DMS53 treated with DMSO at 0.1 percent for 48 hours (cell line): ENCODE results near the gene SPATS2L.

Experiments used
- DNase-seq: peaks from one replicate; lab custom pipeline; 2025; ENCODE audit not compliant: unreplicated experiment; lab: John Stamatoyannopoulos, UW

SPATS2L gene

DNA sequence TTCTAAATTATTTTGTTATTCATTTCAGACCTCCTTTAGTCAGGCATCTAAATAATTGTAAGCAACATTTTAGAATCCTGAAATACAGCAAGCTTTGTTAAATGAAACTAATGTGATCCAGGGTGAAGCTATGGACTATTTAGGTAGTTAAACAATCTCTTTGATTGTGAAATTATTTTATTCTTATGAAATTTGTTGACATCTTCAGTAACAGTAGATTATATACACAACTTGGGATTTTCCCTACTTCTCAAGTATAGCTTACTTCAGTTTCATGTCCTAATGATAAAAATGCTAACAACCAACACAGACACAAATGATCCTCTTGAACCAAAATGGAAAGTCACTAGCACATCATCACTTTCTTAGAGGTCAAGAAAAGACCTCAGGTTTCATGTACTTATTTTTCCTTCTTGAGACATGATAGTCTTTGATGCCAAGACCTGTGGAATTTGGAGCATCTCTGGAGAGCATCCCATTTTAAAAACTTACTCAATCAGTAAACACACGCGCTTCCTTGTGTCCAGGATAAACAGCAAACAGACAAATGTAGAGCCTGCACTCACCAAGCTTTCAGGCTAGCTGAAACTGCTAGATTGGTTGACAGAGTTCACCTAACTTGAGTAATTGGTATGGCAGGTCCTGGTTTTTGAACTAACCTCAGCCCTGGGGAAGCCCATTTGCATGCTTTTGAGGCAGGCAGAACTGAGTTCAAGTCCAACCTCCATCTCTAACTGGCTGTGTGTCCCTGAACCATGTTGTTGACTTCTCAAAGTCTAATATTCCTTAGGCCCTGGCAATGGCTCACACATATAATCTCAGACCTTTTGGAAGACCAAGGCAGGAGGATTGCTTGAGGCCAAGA, 155.6 kb downstream of the SPATS2L start:
- DNase-seq: no peak

DNA sequence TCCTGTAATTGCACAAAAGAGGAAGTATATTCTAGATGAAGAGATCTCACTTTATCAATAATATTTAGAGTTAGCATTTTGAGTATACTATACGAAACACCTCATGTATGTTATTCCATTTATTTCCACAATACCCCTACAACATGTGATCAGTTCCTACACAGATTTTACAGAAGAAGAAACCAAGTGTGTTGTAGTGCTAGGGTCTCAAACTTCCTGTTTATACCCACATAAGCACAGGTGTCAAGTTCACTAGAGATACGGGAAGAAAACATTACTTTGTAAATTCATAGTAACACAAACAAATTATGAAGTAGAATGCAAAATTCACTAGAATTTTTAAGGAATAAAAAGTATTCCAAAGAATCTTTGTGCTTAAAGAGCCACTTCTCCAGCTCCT, 157.0 kb downstream of the SPATS2L start:
- no peak for DNase-seq

DNA sequence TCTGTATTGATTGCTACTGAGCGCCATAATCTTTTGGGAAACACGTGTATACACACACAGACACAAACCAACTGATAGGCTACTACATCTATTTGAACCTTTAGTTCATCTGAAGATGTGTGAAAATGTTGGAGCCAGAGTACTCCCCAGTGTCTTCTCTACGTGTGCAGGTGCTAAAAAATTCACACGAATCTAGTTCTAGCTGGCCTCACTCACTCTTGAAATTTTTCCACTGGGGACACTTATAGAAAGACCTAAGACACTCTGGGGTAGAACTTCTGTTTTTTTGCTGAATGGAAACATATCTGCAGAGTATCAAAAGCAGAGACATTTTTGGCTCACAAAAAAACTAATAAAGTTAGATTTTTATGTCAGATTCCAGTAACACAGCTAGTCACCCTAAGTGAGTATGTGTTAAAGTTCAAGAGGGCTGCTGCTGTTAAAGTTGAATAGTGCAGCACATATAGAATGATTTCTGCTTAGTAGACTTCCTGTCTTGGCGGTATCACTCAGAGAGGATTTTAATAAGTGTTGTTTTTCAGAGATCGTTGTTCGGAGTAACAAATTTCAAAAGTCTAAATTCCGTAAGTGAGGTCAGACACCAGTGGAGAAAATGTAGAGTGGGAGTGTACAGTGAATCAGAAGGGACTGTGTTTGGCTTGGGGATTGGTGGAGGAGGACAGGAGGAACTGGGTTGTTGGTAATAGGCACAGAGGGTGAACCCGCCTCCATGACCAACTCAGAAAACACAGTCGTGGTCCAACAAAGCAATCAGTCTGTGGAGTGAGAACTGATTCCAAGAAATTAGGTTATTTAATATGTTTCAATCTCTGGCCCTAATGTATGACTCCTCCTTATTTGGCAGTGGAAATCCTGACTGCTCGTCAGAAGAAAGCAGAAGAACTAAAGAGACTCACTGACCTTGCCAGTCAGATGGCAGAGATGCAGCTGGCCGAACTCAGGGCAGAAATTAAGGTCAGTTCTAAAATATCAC, 160.2 kb downstream of the SPATS2L start:
- DNase-seq: no peak

DNA sequence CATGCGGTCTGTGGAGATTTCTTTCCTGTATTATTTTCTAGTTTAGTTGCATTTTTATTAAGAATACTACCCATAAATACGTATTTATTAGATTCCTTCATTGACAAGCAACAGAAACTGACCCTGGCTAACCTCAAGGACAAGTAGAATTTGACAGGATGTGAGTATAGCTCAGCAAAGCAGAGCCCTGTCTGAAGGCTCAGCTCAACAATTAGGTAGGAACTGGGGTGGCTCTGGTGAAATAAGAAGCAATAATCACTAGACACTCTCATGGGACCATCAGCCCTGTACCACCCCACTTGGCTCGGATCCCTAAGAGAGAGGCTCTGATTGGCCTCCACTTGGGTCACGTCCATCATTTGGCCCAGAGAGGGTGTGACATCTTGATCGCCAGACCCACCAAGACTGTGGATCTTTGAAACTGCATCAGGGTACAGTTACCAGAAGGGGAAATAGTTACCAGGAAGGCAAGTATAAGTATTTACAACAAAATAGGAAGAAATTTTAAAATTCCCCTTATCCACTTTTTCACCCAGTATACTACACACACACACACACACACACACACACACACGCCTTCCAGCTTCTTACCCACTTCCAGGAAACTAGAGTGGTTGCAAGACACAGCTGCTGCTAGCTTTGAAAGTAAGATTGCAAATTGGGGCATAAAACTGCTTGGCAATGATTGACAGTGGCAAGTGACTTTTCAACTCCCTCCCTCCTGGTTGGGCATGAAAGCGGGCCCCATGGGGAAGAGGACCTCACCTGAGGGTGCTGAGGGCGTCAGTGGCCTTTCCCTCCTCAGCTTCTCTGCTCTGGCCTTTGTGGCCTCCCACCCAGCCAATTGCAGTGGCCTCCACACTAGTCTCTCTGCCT, 161.6 kb downstream of the SPATS2L start:
- DNase-seq: no peak

DNA sequence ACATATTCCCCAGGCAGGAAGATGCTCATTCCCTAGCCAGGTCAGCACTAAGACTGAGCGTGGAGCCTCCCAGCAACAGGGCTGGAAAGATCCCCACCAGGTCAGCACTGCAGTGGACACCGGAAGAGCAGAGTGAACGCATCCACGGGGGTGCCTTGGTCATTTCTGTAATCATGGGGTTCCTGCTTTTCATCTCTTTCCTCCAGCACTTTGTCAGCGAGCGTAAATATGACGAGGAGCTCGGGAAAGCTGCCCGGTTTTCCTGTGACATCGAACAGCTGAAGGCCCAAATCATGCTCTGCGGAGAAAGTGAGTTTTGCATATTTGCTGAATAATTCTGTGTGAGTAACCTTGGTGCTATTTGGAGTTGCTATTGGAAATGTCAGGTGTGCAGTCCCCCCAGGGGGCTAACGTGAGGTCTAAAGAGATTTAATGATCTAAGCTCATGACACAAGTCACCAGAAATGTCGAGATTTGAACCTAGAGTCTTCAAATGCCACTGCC, 163.3 kb downstream of the SPATS2L start:
- DNase-seq: no peak

DNA sequence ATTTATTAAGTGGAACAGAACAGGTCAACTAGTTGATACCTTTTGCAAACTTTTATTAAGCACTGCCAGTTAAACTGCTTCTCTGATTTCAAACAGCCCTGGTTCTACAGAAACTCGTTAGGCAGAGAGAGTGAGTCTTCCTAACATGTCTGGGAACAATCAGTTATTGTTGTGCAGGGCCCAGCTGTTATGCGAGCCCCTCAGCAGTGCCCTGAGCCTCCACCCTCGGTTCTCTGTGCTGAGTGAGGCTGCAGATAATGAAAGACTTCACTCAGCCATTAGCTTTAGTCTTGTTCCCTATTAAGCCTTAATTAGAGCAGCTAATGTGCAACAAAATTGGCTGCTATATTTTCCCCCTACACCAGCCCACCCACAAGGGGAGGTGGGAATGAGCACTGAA, 163.7 kb downstream of the SPATS2L start:
- DNase-seq: no peak

DNA sequence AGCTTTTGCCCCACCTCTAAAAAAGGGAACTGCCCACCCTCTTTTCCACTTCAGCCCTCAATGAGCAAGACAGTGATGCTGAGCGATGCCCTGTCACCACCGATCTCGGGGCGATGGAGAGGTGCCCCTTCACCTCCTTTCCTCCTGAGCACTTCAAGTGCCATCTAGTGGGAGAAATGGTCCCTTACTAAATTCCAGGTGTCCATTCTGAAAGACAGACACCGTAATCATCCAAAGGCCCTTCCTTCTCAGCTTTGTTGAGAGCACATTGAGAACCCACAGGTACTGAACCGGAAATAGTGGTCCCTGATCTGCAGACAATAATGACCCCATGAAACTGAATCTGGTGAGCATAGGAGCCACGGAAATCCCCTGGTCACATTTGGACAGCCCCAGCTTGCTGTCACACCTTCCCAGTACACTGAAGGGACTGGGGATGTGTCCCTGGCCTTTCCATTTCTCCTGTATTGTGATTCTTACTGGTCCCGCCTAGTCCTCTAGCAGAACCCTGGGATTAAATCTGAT, 164.9 kb downstream of the SPATS2L start:
- DNase-seq: no peak

DNA sequence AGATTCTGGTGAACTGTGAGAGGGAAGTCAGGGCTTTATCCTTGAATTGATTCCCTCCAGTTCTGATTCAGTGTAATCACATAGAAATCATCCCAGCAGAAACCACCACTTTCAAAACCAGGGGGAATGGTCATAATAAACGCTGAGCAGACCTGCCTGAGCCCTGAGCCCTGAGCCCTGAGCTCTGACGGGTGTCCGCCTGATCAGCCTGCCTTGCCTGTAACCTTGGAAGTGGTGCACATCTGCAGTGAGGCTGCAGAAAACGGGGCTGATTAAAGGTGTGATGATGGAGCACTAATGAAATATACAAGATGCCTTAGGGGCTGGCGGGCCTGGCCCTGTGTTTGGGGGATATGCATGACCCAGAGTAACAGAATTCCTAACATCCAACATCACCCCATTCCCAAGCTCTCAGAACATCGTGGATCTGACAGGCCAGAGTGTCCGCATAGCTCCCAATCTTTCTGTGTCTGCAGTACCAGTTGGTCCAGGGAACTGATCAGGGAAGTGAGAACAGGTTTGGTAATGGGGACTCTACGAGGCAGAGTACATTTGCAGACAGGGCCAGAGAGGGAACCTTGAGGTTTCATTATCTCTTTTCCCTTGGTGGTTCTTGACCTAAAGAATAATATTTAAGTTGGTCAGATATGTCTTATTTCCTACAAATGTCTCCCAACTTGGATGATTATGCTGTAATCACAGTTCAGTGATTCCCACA, 165.6 kb downstream of the SPATS2L start:
- no peak for DNase-seq

DNA sequence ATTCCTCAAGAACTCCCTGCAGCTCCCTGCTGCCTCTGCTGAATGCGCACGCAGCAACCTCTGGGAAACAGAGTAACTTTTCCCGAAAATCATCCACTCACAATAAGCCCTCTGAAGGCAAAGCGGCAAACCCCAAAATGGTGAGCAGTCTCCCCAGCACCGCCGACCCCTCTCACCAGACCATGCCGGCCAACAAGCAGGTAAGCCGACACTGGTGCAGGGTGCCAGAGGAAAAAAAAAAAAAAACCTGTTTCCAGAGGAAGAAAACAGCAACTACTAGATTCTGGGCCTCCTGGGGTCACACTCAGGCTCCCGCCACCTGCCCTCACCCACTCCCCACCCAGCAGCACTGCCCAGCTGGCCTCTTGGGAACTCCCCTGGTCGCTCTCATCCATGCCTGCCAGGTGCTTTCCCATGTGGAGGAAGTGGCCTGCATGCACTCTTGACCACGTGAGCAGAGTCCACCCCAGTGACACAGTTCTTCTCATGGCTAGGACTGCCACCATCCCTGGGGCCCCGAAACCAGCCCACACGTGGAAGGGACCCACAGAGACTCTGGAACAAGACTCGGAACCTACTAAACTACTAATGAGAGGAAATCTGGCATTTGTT, 166.5 kb downstream of the SPATS2L start:
- DNase-seq: no peak

DNA sequence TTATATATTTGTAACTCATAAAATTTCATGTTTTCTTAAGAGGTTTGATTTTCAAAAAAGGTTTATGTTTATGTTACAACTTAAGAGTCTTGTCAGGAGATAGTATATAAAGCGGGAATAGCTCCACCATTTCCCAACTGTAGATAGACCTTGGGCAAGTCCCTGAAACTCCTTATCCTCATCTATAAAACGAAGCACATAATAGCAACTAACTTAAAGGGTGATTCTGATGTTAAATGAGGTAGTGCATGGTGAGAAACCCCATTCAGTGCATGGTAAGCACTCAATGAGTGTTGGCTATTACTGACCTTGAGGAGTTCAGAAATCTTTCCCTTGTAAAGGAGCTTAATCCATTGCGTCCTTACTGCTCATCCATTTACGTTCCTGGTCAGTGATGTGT, 169.3 kb downstream of the SPATS2L start:
- no peak for DNase-seq

DNA sequence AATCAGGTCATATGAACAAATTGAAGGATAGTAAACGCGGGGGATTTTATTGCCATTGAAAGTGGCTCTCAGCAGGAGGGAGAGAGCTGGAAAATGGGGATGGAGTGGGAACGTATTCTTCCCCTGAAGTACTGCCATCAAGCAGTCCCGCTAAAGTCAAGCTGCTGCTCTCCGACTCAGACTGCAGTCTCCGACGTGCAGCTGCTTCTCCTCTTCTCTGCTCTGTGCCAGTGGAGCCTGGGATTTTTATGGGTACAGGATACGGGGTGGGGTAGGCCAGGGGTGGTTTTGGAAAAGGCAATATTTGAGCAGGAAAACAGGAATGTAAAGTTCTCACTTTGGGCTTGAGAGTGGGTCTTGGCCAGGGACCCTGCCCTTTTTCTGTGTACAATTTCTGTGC, 170.3 kb downstream of the SPATS2L start:
- no peak for DNase-seq

DNA sequence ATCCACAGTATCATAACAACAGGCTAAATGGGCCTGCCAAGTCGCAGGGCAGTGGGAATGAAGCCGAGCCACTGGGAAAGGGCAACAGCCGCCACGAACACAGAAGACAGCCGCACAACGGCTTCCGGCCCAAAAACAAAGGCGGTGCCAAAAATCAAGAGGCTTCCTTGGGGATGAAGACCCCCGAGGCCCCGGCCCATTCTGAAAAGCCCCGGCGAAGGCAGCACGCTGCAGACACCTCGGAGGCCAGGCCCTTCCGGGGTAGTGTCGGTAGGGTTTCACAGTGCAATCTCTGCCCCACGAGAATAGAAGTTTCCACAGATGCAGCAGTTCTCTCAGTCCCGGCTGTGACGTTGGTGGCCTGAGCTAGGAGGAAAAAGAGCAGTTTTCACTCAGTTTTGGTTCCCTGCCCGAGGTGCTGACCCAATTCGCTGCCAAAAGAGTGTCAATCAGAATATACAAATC, 171.2 kb downstream of the SPATS2L start:
- DNase-seq: no peak

DNA sequence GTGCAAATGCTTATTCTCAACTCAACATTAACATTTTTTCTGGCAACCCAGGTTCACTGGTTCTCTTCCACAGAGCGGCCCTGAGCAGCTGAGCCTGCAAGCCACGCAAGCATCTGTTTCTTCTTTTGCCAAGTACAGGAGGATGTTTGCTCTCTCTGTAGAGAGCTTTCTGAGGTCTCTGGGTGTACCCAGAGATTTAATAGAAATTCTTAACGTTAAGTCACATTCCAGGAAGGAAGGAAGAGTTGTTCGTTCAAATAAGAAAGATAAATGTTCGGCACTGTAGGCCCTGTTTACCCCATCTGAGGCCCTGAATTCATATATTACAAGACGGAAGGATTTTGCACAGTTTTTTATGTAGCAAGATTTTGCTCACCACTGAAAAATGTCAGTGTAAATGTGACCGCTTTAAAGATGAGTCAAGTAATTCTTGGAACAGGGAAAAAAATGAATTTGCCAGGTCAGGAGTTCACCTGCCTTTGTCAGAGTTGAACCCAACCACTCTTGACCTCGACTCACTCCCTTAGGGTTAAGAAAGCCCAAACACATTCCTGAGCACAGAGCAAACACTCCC, 173.3 kb downstream of the SPATS2L start:
- DNase-seq: no peak

DNA sequence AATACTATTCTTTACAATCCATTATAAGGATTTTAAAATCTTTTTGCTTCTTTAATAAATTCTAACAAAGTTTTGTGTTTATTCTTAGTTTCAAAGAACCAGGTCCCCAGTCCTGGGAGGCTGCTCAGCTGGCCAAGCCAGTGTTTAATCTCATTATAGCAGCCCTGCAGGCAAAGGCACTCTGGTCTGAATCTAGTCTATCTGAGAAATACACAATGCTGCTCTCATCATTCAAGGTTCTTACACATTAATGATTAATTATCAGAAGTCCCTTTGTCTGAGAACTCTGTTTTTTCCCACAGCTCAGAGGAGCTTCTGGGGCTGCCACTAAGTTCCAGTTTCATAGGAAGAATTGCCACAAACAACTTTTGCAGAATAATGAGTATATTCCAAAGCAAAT, 175.7 kb downstream of the SPATS2L start:
- no peak for DNase-seq

DNA sequence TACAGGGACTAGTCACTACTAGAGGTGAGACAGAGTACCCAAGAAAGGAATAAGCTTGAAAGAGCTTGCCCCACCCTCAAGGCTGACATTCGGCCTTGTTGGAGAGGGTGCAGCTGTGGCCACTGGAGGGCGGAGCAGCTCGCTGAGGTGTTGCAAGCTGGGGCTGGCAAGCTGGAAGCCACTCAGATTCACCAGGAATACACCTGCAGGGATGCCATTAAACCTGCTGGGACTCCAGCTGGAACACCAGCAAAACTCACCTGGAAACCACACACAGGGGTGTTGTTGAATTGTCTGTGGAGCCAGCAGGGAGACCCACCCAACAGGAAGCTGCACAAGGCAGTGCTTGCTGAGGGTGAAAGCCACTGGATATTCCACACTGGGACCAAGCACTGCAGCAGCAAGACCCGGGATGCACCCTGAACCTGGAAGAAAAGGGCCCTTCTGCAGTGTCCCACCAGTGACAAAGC, 177.3 kb downstream of the SPATS2L start:
- DNase-seq: peak; percentile 36

DNA sequence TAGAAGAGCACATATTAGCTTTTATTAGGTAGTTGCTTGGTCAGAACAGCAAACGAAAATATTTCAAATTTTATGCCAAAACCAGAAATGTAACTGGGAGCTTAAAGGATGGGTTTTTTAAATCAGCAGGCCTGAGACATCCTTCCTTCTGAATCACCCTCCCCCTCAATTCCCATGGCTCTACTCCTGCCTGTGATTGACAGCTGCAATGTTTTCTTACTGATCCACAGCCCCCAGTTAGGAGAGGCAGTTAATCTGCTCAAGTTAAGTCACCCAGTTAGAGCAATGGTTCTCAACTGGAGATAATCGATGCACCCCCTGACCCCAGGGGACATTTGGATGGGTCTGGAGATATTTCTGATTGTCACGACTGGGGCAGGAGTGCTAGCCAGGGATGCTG, 178.4 kb downstream of the SPATS2L start:
- no peak for DNase-seq

DNA sequence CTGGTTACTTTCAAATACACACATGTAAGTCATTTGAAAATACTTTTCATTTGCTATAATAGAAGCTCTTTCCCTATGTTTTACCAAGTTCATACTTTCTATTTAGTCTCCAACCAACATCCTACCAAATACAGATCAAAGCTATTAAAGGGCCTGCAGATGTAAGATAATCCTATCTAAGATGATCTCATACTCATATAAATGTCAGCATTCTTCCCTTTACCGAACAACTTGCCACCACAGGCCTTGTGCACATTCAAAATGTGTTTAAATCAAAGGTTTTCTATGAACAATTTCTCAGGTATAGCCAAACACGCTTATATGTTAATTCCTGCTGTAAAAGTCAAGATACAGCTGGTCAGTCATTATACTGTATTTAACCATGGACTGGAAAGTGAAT, 180.0 kb downstream of the SPATS2L start:
- DNase-seq: no peak

DNA sequence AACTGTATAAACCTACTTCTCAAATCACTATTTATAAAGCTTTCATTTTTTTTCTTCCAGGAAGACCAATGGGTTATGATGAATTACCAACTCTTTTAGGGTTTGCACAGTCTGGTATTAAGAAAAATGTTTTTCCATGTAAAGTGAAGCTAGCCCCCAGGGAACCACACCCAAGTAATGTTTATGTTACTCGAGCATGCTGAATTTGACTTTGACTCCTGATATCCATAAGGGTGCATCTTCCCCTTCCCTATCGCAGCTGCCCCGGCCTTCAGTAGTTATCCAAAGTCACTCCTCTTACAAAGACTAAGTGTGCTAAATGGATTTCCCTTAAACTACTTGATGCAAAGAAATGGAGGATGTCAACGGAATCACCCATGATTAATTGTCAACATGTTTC, 181.7 kb downstream of the SPATS2L start:
- no peak for DNase-seq

DNA sequence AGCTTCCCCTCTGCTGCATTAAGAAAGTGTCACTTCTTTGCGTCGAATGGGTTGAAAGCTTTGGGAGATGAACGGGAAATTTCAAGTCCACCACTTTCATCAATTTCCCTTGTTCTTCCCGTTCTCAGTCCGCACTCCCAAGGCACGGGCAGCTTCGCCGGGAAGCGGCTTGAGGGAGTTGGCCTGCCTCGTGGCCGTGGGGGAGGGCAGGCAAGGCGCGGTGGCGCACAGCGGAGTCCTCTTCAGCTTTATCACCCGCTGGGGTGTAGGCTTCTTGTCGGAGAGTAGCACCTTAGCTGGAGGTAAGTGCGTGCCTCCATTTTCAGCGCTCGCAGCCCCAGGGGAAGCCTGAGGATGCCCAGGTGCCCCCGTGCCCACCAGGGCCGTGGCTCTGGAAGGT, 183.5 kb downstream of the SPATS2L start:
- DNase-seq: no peak
